ENCODE results near the gene PHF21B. TPM values are rescaled to one million over a fixed set of nuclear protein-coding genes. Genes with fewer than 3 reads are reported as not detected.

Gene PHF21B
- total RNA-seq, 1 experiment from 2014 or later: not detected

GRCh38 chr22:44981857-44982256 is 27.9 kb downstream of the PHF21B start:
- intact Hi-C loops (cut with micrococcal nuclease; ENCODE audit: unreplicated experiment): no loop called here
- no peaks in the 10 kb centered on the region for H3K4me1 Mint-ChIP-seq (ENCODE audit: low read depth, unreplicated experiment)
- H3K4me3 Mint-ChIP-seq (ENCODE audit: low read depth, unreplicated experiment): no peak overlapping the region
- no TSS peak for BruUV-seq (replicated peaks)
- no peaks in the 10 kb centered on the region for H3K36me3 Mint-ChIP-seq (ENCODE audit: insufficient read depth, unreplicated experiment)
- no peak for TF ChIP-seq CTCF (IDR thresholded peaks at IDR 0.05; ENCODE audit: unreplicated experiment)
- H3K9me3 Mint-ChIP-seq (ENCODE audit: low read depth, unreplicated experiment): peaks cover 4% of the 10 kb centered on the region
- no peak for DNase-seq
- peaks cover 79% of the 10 kb centered on the region for H3K27me3 Mint-ChIP-seq (ENCODE audit: unreplicated experiment)
- no peak overlapping the region for H3K27ac Mint-ChIP-seq (ENCODE audit: unreplicated experiment)
- CTCF ChIA-PET: no interaction called here

GRCh38 chr22:44979154-44979553 is 30.7 kb downstream of the PHF21B start:
- H3K27me3 Mint-ChIP-seq (ENCODE audit: unreplicated experiment): peaks cover 96% of the 10 kb centered on the region
- CTCF ChIA-PET: no interaction called here
- no peak overlapping the region for H3K27ac Mint-ChIP-seq (ENCODE audit: unreplicated experiment)
- DNase-seq: no peak
- intact Hi-C loops (cut with micrococcal nuclease; ENCODE audit: unreplicated experiment): loop anchor here (10.0 kb wide), 1 partner anchor 116 kb away; no protein-coding TSS in a partner anchor
- TF ChIP-seq CTCF (IDR thresholded peaks at IDR 0.05; ENCODE audit: unreplicated experiment): no peak
- BruUV-seq (replicated peaks): no TSS peak
- H3K4me3 Mint-ChIP-seq (ENCODE audit: low read depth, unreplicated experiment): no peak overlapping the region
- H3K4me1 Mint-ChIP-seq (ENCODE audit: low read depth, unreplicated experiment): no peaks in the 10 kb centered on the region
- peaks cover 3% of the 10 kb centered on the region for H3K9me3 Mint-ChIP-seq (ENCODE audit: low read depth, unreplicated experiment)
- no peaks in the 10 kb centered on the region for H3K36me3 Mint-ChIP-seq (ENCODE audit: insufficient read depth, unreplicated experiment)

- no TSS peak for BruUV-seq (replicated peaks)
- Mint-ChIP-seq H3K36me3 (ENCODE audit: insufficient read depth, unreplicated experiment) (no peaks in the 10 kb centered on the region), H3K4me3 (ENCODE audit: low read depth, unreplicated experiment) (no peak overlapping the region), H3K4me1 (ENCODE audit: low read depth, unreplicated experiment) (no peaks in the 10 kb centered on the region), H3K27me3 (ENCODE audit: unreplicated experiment) (peaks cover 96% of the 10 kb centered on the region), H3K9me3 (ENCODE audit: low read depth, unreplicated experiment) (no peaks in the 10 kb centered on the region), H3K27ac (ENCODE audit: unreplicated experiment) (no peak overlapping the region)
- CTCF ChIA-PET: no interaction called here
- intact Hi-C loops (cut with micrococcal nuclease; ENCODE audit: unreplicated experiment): loop anchor here (10.0 kb wide), 1 partner anchor 119 kb away; no protein-coding TSS in a partner anchor
- TF ChIP-seq CTCF (IDR thresholded peaks at IDR 0.05; ENCODE audit: unreplicated experiment): peak; percentile 91
- DNase-seq: peak; percentile 87
Measured at GRCh38 chr22:44975427-44976262, 34.2 kb downstream of the PHF21B start.

- no peak for TF ChIP-seq CTCF (IDR thresholded peaks at IDR 0.05; ENCODE audit: unreplicated experiment)
- intact Hi-C loops (cut with micrococcal nuclease; ENCODE audit: unreplicated experiment): loop anchor here (10.0 kb wide), 1 partner anchor 120 kb away; no protein-coding TSS in a partner anchor
- no peak for DNase-seq
- BruUV-seq (replicated peaks): no TSS peak
- CTCF ChIA-PET: interaction anchor here (0.7 kb wide), 1 partner anchor 36 kb away, joined by 3 read pairs; no protein-coding TSS in a partner anchor
- no peaks in the 10 kb centered on the region for H3K36me3 Mint-ChIP-seq (ENCODE audit: insufficient read depth, unreplicated experiment)
- no peak overlapping the region for H3K27ac Mint-ChIP-seq (ENCODE audit: unreplicated experiment)
- peaks cover 96% of the 10 kb centered on the region for H3K27me3 Mint-ChIP-seq (ENCODE audit: unreplicated experiment)
- no peaks in the 10 kb centered on the region for H3K9me3 Mint-ChIP-seq (ENCODE audit: low read depth, unreplicated experiment)
- H3K4me3 Mint-ChIP-seq (ENCODE audit: low read depth, unreplicated experiment): no peak overlapping the region
- no peaks in the 10 kb centered on the region for H3K4me1 Mint-ChIP-seq (ENCODE audit: low read depth, unreplicated experiment)
Measured at GRCh38 chr22:44974454-44974853, 35.4 kb downstream of the PHF21B start.

All from Calu3 (cell line).